CD14-positive monocyte (primary cell): ENCODE data around the gene MSRB3. TPM values are rescaled to one million over a fixed set of nuclear protein-coding genes. Genes with fewer than 3 reads are reported as not detected.
A peak's percentile ranks its signal among the peaks of the same experiment; 100 is the strongest.

Source experiments
- DNase-seq, 3 donors: peaks; one replicate each; pipeline ENCODE4 v3.0.0-alpha.2; 2011 to 2022
- H2AFZ ChIP-seq: 2 replicates; pipeline ENCODE4 v1.6.0; 2012; ENCODE audit warnings: mild to moderate bottlenecking, low read depth, low read length, inconsistent platforms; ENCODE audit not compliant: insufficient read depth, poor library complexity, severe bottlenecking
- H3K27ac ChIP-seq, 2 donors: 1 replicate in 1 of 2; 2 replicates in 1 of 2; pipeline ENCODE4 v1.5.1; 2012 to 2013; ENCODE audit warnings: low read length in 2 of 2, control low read depth in 1 of 2, inconsistent platforms in 1 of 2, low read depth in 1 of 2, mild to moderate bottlenecking in 1 of 2
- H3K27me3 ChIP-seq, 2 donors: one replicate each; pipeline versions ENCODE4 v1.6.0 to v1.6.1; 2011 to 2013; ENCODE audit warnings: low read length in 2 of 2; ENCODE audit not compliant: control insufficient read depth in 2 of 2, insufficient read depth in 2 of 2
- H3K36me3 ChIP-seq, 2 donors: replicated peaks in 1 of 2; 1 replicate in 1 of 2; 2 replicates in 1 of 2; pipeline versions ENCODE4 v1.5.1 to v1.6.1; 2012 to 2013; ENCODE audit warnings: low read length in 2 of 2, control low read depth in 1 of 2, inconsistent platforms in 1 of 2, mild to moderate bottlenecking in 1 of 2; ENCODE audit not compliant: insufficient read depth in 2 of 2, control insufficient read depth in 1 of 2
- H3K4me1 ChIP-seq, 2 donors: 1 replicate in 1 of 2; 2 replicates in 1 of 2; pipeline versions ENCODE4 v1.5.1 to v1.6.1; 2012 to 2013; ENCODE audit warnings: low read length in 2 of 2, control low read depth in 1 of 2, inconsistent platforms in 1 of 2, mild to moderate bottlenecking in 1 of 2, moderate library complexity in 1 of 2; ENCODE audit not compliant: insufficient read depth in 2 of 2, control insufficient read depth in 1 of 2
- H3K4me2 ChIP-seq: replicated peaks from 2 replicates; pipeline ENCODE3; 2012; ENCODE audit warnings: low read length, moderate library complexity, mild to moderate bottlenecking; ENCODE audit not compliant: poor library complexity, severe bottlenecking; ENCODE audit errors: extremely low read depth
- H3K4me3 ChIP-seq, 3 experiments: fragments of 200-600 bp in 1 of 3; sonication (generic) in 1 of 3; replicated peaks in 1 of 3; 1 replicate in 2 of 3; 2 replicates in 1 of 3; pipeline ENCODE4 v1.5.1; 2011 to 2013; ENCODE audit warnings: low read length in 3 of 3, mild to moderate bottlenecking in 3 of 3, control low read depth in 2 of 3, low read depth in 2 of 3, inconsistent platforms in 1 of 3, moderate library complexity in 1 of 3
- H3K79me2 ChIP-seq: 2 replicates; pipeline ENCODE4 v1.6.0; 2012; ENCODE audit warnings: mild to moderate bottlenecking, control low read depth, inconsistent platforms, low read length, moderate library complexity; ENCODE audit not compliant: insufficient read depth
- H3K9ac ChIP-seq: 2 replicates; pipeline ENCODE4 v1.6.0; 2017; ENCODE audit warnings: low read length, mild to moderate bottlenecking; ENCODE audit not compliant: insufficient read depth, poor library complexity, severe bottlenecking
- H3K9me3 ChIP-seq, 2 donors: replicated peaks in 1 of 2; 1 replicate in 1 of 2; 2 replicates in 1 of 2; pipeline versions ENCODE4 v1.5.1 to v1.6.1; 2012 to 2013; ENCODE audit warnings: low read length in 2 of 2, control low read depth in 1 of 2; ENCODE audit not compliant: control insufficient read depth in 1 of 2, insufficient read depth in 1 of 2
- H4K20me1 ChIP-seq: 2 replicates; pipeline ENCODE4 v1.6.0; 2012; ENCODE audit warnings: mild to moderate bottlenecking, low read length, control low read depth, moderate library complexity; ENCODE audit not compliant: insufficient read depth
- H3K27ac Mint-ChIP-seq, 7 donors: one replicate each; pipeline ENCODE4 v1.8.0; 2020; ENCODE audit warnings: mild to moderate bottlenecking in 7 of 7, mixed read lengths in 7 of 7, moderate library complexity in 6 of 7, inconsistent platforms in 2 of 7
- H3K27me3 Mint-ChIP-seq, 3 donors: one replicate each; pipeline ENCODE4 v1.8.0; 2021 to 2022; ENCODE audit warnings: low read depth in 3 of 3, mild to moderate bottlenecking in 3 of 3, mixed read lengths in 3 of 3, moderate library complexity in 3 of 3, inconsistent platforms in 1 of 3
- H3K36me3 Mint-ChIP-seq, 2 donors: one replicate each; pipeline ENCODE4 v1.8.0; 2020; ENCODE audit warnings: mixed read lengths in 2 of 2, inconsistent platforms in 1 of 2, mild to moderate bottlenecking in 1 of 2
- H3K4me1 Mint-ChIP-seq: one replicate; pipeline ENCODE4 v1.8.0; 2020; ENCODE audit warnings: mild to moderate bottlenecking, mixed read lengths
- H3K4me3 Mint-ChIP-seq, 2 donors: one replicate each; pipeline ENCODE4 v1.8.0; 2020; ENCODE audit warnings: mild to moderate bottlenecking in 2 of 2, mixed read lengths in 2 of 2, moderate library complexity in 1 of 2
- H3K9me3 Mint-ChIP-seq, 7 donors: one replicate each; pipeline ENCODE4 v1.8.0; 2020 to 2022; ENCODE audit warnings: mixed read lengths in 7 of 7, mild to moderate bottlenecking in 6 of 7, moderate library complexity in 6 of 7, inconsistent platforms in 2 of 7
- WGBS: methylation state at CpG from one replicate; pipeline ENCODE4 v1.1.5; 2013; ENCODE audit warnings: missing lambda C conversion rate; ENCODE audit not compliant: insufficient coverage; 5-methylcytosine and 5-hydroxymethylcytosine counted together
- intact Hi-C, 2 donors: fragments of 100-400 bp; cut with micrococcal nuclease; formaldehyde crosslinking; loops; one replicate each; pipeline versions ENCODE4 v1.15.0 to v1.15.1; 2023
- polyA plus RNA-seq, 3 donors: library from polyadenylated mRNA; depleted of rRNA in 1 of 3; unstranded in 2 of 3; stranded (reverse) in 1 of 3; fragments of 300-500 nt in 2 of 3; fragments of >200 nt in 1 of 3; fragmentation: Illumina TruSeq in 2 of 3; gene quantifications; 1 replicate in 2 of 3; 2 replicates in 1 of 3; pipeline ENCODE4 v1.2.3, GENCODE V29; 2012 to 2021
- TF ChIP-seq, protein P1 (sequence below): fragments of 200-600 bp; IDR thresholded peaks from one replicate; pipeline ENCODE4 v1.8.0; 2022; ENCODE audit warnings: antibody characterized with exemption, mild to moderate bottlenecking

Gene MSRB3
- polyA plus RNA-seq, 3 donors, result 0.25 to 1.1 (median 1.0) TPM

DNA sequence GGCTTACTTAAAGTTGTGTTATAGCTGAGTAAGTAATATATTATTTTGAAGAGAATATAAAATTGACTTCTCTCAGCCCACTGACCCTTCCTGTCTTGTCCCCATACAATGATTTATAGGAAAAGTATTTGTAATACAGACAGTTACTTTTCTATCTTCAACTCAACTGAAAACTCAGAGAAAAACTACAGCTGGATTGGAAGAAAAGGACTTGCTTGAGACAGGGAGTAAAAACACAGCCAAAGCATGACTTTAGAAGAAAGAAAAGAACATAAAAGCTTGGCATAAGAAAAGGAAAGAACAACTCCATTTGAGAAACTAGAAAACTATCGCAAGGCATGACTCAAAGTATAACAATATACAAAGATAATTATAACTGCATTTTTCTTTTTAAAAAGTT is 57.5 kb downstream of the MSRB3 start:
- TF ChIP-seq, protein P1, sequence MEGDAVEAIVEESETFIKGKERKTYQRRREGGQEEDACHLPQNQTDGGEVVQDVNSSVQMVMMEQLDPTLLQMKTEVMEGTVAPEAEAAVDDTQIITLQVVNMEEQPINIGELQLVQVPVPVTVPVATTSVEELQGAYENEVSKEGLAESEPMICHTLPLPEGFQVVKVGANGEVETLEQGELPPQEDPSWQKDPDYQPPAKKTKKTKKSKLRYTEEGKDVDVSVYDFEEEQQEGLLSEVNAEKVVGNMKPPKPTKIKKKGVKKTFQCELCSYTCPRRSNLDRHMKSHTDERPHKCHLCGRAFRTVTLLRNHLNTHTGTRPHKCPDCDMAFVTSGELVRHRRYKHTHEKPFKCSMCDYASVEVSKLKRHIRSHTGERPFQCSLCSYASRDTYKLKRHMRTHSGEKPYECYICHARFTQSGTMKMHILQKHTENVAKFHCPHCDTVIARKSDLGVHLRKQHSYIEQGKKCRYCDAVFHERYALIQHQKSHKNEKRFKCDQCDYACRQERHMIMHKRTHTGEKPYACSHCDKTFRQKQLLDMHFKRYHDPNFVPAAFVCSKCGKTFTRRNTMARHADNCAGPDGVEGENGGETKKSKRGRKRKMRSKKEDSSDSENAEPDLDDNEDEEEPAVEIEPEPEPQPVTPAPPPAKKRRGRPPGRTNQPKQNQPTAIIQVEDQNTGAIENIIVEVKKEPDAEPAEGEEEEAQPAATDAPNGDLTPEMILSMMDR, result no peak
- Histone ChIP-seq H3K9ac (no peak overlapping the region), H3K36me3 (no peaks in the 10 kb centered on the region), H3K4me2 (no peak overlapping the region), H2AFZ (no peak overlapping the region), H3K27ac (no peak overlapping the region), H3K27me3 (no peaks in the 10 kb centered on the region), H3K4me3 (no peak overlapping the region), H4K20me1 (no peaks in the 10 kb centered on the region), H3K79me2 (no peaks in the 10 kb centered on the region), H3K9me3 (no peaks in the 10 kb centered on the region), H3K4me1 (no peaks in the 10 kb centered on the region)
- peaks cover 0 to 7% of the 10 kb centered on the region in 2 donors for H3K36me3 Mint-ChIP-seq
- whole genome bisulfite sequencing, result no CpG with 5 or more reads among the region's 1 CpG
- no peak for DNase-seq
- peaks cover 0 to 8% (median 0%) of the 10 kb centered on the region in 7 donors for H3K9me3 Mint-ChIP-seq
- peak overlapping the region in 1 of 7 donors; percentile 18 for H3K27ac Mint-ChIP-seq
- intact Hi-C loops, result no loop called here
- no peak overlapping the region for H3K4me3 Mint-ChIP-seq
- no peaks in the 10 kb centered on the region for H3K27me3 Mint-ChIP-seq
- no peaks in the 10 kb centered on the region for H3K4me1 Mint-ChIP-seq

DNA sequence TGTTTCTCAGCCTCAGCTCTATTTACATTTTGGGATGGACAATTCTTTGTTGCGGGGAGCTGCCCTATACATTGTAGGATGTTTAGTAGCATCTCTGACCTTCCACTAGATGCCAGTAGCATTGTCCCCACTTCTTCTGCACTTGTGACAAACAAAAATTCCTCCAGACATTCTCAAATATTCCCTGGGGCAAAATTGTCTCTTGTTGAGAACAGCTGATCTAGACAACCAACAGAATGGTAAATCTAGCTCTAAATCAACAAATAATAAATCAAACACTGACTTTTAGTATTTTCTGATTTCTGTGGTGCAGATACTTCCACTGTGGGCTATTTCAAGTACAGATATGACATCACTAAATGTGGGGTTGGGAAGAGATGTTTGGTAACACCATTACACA is 60.7 kb downstream of the MSRB3 start:
- intact Hi-C loops, result no loop called here
- Histone ChIP-seq H3K27me3 (no peaks in the 10 kb centered on the region), H2AFZ (no peak overlapping the region), H3K4me2 (no peak overlapping the region), H3K79me2 (no peaks in the 10 kb centered on the region), H3K4me1 (no peaks in the 10 kb centered on the region), H4K20me1 (no peaks in the 10 kb centered on the region), H3K27ac (no peak overlapping the region), H3K9ac (no peak overlapping the region), H3K9me3 (no peaks in the 10 kb centered on the region), H3K36me3 (no peaks in the 10 kb centered on the region), H3K4me3 (no peak overlapping the region)
- TF ChIP-seq, protein P1, result no peak
- WGBS, result no CpG with 5 or more reads among the region's 1 CpG
- Mint-ChIP-seq H3K9me3 (peaks cover 0 to 8% (median 0%) of the 10 kb centered on the region in 7 donors), H3K4me3 (no peak overlapping the region), H3K4me1 (no peaks in the 10 kb centered on the region), H3K27me3 (no peaks in the 10 kb centered on the region), H3K36me3 (peaks cover 0 to 4% of the 10 kb centered on the region in 2 donors), H3K27ac (no peak overlapping the region)
- DNase-seq, result no peak
